Colonic mucosa (tissue), 4 donors: ENCODE data around the gene TPRN. TPM values are rescaled to one million over a fixed set of nuclear protein-coding genes. Genes with fewer than 3 reads are reported as not detected.

Source experiments
- DNase-seq: peaks from one replicate; pipeline ENCODE4 v3.0.0-alpha.2; 2020
- H3K27ac ChIP-seq: fragments of 200-600 bp; one replicate; pipeline ENCODE4 v1.8.0; 2021
- H3K27me3 ChIP-seq: fragments of 200-600 bp; one replicate; pipeline ENCODE4 v1.8.0; 2021
- H3K36me3 ChIP-seq: fragments of 200-600 bp; one replicate; pipeline ENCODE4 v1.8.0; 2021
- H3K4me1 ChIP-seq: fragments of 200-600 bp; one replicate; pipeline ENCODE4 v1.8.0; 2021; ENCODE audit warnings: mild to moderate bottlenecking
- H3K4me3 ChIP-seq: fragments of 200-600 bp; one replicate; pipeline ENCODE4 v1.8.0; 2021
- H3K9ac ChIP-seq, 2 donors: one replicate each; pipeline ENCODE4 v1.7.0; 2013; ENCODE audit warnings: control low read depth in 2 of 2, low read depth in 2 of 2, low read length in 2 of 2
- H3K9me3 ChIP-seq: fragments of 200-600 bp; one replicate; pipeline ENCODE4 v1.8.0; 2021
- intact Hi-C: fragments of 100-400 bp; cut with DNase I; formaldehyde crosslinking; loops from one replicate; pipeline ENCODE4 v1.14.1; 2022
- total RNA-seq, 2 donors: library from RNA; stranded (reverse); fragmentation: NEBNext Ultra II Directional in 1 of 2; extraction: Animal tissue kit (Norgen Biotek cat#: 25700) in 1 of 2; gene quantifications; one replicate each; pipeline ENCODE4 v1.2.1, GENCODE V29; 2021
- TF ChIP-seq, protein P1 (sequence below): fragments of 200-600 bp; IDR thresholded peaks from one replicate; pipeline ENCODE4 v1.8.0; 2022; ENCODE audit warnings: antibody characterized with exemption, mild to moderate bottlenecking
- donor health status: healthy.
- donor health status: DM: no; HTN: no; CAD: no.
- donor health status: DM: no; HTN: no; CAD: no.

The TPRN gene
- total RNA-seq, 2 donors from 2014 or later = 83.1 to 124 TPM

DNA sequence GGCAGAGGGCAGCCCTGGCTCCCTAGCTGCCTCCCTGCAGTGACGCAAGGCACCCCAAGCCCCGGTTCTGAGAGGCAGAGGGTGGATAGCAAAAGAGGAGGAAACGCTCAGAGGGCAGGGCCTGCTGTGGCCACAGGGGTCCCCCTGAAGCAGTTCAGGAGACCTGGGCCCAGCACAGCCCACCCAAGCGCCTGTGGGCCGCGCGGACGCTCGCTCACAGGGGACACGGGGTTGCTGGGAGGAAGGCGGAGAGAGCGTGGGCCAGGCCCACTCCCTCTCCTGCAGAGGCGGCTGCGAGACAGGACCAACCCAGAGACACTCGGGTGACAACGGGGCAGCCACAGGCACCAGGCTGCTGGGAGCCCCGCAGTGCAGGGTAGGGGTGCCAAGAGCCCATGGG lies 20.8 kb downstream of the TPRN start:
- Histone ChIP-seq H3K36me3 (no peaks in the 10 kb centered on the region), H3K4me1 (peaks cover 4% of the 10 kb centered on the region), H3K27ac (no peak overlapping the region), H3K9ac (no peak overlapping the region), H3K27me3 (peaks cover 9% of the 10 kb centered on the region), H3K4me3 (no peak overlapping the region), H3K9me3 (no peaks in the 10 kb centered on the region)
- DNase-seq = no peak
- intact Hi-C loops = no loop called here
- TF ChIP-seq, protein P1, sequence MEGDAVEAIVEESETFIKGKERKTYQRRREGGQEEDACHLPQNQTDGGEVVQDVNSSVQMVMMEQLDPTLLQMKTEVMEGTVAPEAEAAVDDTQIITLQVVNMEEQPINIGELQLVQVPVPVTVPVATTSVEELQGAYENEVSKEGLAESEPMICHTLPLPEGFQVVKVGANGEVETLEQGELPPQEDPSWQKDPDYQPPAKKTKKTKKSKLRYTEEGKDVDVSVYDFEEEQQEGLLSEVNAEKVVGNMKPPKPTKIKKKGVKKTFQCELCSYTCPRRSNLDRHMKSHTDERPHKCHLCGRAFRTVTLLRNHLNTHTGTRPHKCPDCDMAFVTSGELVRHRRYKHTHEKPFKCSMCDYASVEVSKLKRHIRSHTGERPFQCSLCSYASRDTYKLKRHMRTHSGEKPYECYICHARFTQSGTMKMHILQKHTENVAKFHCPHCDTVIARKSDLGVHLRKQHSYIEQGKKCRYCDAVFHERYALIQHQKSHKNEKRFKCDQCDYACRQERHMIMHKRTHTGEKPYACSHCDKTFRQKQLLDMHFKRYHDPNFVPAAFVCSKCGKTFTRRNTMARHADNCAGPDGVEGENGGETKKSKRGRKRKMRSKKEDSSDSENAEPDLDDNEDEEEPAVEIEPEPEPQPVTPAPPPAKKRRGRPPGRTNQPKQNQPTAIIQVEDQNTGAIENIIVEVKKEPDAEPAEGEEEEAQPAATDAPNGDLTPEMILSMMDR = no peak

DNA sequence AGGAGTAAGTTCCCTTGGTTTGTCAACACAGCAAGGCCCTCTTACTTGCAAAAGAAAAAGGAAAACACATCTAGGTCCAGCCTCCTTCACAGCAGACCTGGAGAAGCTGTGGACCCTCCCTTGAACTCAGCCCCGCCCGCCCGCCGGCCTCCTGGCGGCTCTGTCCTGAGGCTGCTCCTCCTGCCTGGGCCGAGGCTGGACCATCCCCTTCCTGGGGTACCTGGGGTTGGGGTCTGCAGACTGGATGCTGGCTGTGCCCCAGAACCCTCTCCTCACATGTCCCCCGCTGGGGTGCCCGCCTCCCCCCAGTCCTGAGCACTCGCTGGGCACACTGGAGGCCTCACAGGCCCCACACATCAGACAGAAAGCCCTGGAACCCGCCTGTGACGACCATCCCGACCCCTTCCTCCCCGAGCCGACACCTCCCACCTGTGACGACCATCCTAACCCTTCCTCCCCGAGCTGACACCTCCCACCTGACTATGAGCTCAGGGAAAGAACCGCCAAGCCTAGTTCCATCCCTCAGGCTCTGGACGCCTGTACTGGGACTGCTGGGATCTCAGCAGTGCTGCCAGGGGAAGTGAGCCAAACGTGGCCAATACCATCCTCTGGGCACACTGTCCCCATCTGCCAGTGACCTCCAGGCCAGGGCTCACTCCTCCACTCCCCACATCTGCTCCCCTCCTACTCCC lies 21.5 kb downstream of the TPRN start:
- H3K9ac ChIP-seq = no peak overlapping the region
- H3K27me3 ChIP-seq = peaks cover 9% of the 10 kb centered on the region
- no peak overlapping the region for H3K4me3 ChIP-seq
- TF ChIP-seq, protein P1 = no peak
- no peaks in the 10 kb centered on the region for H3K36me3 ChIP-seq
- DNase-seq = no peak
- intact Hi-C loops = no loop called here
- H3K27ac ChIP-seq = no peak overlapping the region
- H3K9me3 ChIP-seq = no peaks in the 10 kb centered on the region
- peaks cover 4% of the 10 kb centered on the region for H3K4me1 ChIP-seq

DNA sequence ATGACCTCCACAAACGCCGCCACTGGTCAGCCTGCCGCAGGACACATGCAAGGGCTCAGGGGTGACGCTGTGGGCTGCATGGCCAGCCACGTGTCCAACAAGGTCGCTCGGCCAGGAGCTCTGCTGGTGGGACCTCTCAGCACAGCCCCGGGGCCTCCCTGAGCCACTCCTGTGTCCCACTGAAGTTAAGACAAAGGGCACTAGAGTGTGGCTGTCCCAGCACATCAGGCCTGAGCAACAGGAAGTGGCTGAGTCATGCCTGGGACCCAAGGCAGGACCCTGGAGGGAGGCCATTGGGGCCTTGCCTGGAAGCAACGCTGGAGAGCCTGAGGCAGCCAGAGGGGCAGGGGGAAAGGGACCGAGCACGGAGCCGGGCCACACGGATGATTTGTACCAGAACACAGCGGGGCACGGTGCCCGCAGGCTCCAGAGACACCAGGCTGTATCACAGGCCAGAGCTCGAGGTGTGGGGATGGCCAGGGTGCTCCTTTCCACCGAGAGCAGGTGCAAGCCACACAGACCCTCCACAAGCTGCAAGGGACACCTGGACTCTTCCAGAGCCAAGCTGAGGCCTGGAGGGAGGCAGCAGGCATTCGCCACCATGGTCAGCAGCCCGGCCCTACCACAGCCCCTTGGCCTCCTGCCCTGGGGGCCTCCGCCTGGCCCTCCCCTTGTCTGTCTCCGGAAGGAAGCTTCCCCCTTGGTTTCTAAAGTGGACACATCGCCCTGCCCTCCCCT lies 22.2 kb downstream of the TPRN start:
- intact Hi-C loops = no loop called here
- H3K9ac ChIP-seq = no peak overlapping the region
- no peaks in the 10 kb centered on the region for H3K36me3 ChIP-seq
- peaks cover 4% of the 10 kb centered on the region for H3K4me1 ChIP-seq
- H3K27ac ChIP-seq = no peak overlapping the region
- no peak for DNase-seq
- H3K9me3 ChIP-seq = no peaks in the 10 kb centered on the region
- TF ChIP-seq, protein P1 = no peak
- H3K4me3 ChIP-seq = no peak overlapping the region
- H3K27me3 ChIP-seq = peaks cover 9% of the 10 kb centered on the region

DNA sequence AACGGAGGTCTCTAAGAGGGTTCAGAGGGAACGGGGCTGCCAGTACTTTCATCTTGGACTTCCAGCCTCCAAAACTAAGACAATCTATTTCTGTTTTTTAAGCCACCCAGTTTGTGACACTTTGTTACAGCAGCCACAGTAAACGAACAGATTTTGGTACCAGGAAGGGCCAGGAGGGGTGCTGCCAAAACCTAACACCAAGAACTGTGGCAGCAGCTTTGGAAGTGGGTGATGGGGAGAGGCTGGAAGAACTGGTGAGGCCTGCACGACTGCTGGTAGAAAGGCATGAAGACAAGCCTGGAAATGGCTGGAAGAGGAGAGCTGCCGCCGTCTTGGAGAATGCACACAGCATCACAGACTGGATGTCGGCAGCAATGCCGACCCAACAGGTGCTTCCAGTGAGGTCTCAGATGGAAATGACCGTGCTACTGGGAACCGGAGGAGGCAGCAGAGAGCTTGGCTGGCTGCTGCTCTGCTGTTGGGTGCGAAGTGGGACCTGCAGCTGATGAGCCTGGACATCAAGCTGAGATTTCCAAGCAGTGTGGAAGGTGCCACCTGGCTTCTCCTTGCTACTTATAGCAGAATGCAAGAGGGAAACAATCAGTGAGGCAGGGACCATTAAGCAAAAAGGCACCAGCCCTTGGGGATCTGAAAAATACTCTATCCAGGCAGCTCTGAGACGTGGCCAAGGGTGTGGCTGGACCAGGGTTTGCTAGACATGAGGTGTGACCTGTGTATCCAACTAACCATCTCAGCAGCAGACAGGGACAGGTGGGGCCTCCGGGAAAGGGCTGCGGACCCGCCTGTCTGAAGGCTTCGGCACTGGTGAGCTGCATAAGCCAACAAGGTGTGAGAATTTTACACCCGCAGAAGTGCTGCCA lies 24.0 kb downstream of the TPRN start:
- H3K4me3 ChIP-seq = no peak overlapping the region
- no peak overlapping the region for H3K9ac ChIP-seq
- TF ChIP-seq, protein P1 = peak; percentile 48
- H3K4me1 ChIP-seq = peaks cover 4% of the 10 kb centered on the region
- peak; percentile 51 for DNase-seq
- no peak overlapping the region for H3K27ac ChIP-seq
- intact Hi-C loops = no loop called here
- no peaks in the 10 kb centered on the region for H3K36me3 ChIP-seq
- H3K9me3 ChIP-seq = no peaks in the 10 kb centered on the region
- peaks cover 10% of the 10 kb centered on the region for H3K27me3 ChIP-seq

DNA sequence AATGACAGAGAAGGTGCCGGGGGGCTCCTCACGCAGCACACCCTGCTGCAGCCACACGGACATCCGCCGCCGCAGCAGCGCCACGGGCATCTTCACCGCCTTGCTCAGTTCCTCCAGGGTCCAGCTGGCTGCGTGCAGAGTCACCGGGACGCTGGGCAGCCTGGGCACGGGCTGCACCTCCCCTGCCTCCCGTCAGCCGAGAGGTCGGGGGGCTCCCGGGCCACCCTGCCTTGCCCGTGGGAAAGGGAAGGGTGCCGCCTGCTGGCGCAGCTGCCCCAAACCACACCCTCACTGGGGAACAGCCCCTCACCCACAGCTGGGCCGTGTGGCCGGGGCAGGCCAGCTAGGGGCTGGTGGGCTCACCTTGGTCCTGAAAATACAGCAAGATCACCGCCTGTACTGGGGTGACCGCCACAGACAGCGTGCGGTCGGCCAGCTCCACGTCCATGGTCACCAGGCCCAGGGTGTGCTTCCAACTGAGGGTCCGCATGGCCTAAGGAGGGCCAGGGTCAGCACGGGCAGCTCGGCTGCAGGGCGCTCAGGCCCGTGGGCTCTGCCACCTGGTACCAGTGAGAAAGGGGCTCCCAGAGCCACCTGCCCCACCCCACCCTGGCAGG lies 25.1 kb downstream of the TPRN start:
- no peak overlapping the region for H3K4me3 ChIP-seq
- no peaks in the 10 kb centered on the region for H3K9me3 ChIP-seq
- TF ChIP-seq, protein P1 = no peak
- no peak for DNase-seq
- H3K27me3 ChIP-seq = peaks cover 13% of the 10 kb centered on the region
- intact Hi-C loops = no loop called here
- H3K27ac ChIP-seq = no peak overlapping the region
- peaks cover 4% of the 10 kb centered on the region for H3K4me1 ChIP-seq
- H3K36me3 ChIP-seq = no peaks in the 10 kb centered on the region
- H3K9ac ChIP-seq = no peak overlapping the region
